ENCODE data around the gene BEGAIN.

BEGAIN gene

DNA sequence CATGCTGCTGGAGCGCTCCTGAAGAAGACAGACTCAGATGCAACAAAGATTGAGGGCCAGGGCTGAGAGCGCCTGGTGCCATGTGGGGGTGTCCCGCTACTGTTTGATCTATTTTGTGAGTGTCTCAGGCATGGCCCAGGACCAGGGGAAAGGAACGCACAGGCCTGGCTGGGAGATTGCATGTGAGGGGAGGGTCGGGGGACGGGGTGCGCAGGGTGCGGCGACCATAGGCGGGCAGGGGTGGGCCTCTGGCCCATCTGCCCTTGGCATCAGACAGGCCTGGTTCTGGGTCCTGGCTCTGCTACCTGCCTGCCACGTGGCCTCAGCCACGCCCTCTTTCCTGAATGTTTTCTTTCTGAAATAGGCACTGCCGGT is 47.5 kb downstream of the BEGAIN start:
- no peak for DNase-seq

DNA sequence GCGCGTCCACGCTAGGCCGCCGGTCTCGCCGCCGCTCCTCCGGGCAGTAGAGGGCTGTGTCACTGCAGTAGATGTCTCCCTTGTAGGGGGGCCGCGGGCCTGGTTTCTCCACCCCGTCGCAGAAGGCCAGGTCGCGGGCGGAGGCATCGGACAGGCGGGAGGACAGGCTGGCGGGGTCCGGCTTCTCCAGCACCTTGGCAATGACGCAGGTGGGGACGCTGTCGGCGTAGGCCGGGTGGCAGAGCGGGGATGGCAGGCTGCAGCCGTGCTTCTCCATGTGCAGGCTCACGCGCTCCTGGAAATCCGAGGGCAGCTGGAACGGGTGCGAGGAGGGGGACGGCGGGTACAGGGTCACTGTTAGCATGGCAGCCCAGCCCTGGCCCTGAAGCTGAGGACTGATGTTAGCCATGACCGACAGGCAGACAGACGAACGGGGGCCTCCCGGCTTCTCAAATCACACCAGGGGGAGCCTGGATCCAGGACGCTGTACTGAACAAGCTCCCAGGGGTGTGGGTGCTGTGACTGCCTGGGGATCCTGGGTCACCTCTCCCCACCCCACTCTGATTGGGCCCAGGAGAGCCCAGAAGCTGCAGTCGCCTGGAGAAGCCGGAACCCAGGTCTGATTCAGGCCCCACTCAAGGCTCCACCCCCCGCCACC is 48.1 kb downstream of the BEGAIN start:
- no peak for DNase-seq

DNA sequence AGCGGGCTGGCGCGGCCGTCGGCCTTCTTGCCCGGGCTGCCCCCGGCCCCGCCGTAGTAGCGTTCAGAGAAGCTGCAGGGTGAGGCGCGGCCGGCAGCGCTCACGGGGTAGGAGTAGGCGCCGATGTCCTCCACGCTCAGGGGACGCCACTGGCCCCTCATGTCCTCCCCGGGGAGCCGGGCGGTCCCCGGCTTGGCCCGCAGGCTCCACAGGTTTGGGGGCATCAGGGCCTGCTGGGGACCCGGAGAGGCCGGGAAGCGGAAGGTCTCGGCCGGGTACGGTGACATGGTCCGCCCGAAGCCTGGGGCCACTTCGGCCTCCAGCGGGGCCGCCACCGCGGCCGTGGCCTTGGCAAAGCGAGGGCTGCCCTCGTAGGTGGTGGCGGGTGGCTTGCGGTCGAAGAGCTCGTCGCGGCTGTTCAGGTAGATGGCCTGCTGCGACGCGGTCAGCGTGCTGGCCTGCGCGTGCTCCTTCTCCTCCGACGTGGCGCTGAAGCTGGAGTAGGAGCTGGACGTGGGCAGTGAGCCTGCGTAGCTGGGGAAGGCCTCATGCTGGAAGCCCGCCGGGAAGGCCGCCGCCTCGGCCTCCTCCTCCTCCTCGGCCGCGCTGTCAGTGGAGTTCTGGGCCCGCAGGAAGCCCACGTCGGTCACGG is 48.7 kb downstream of the BEGAIN start:
- DNase-seq, result no peak

DNA sequence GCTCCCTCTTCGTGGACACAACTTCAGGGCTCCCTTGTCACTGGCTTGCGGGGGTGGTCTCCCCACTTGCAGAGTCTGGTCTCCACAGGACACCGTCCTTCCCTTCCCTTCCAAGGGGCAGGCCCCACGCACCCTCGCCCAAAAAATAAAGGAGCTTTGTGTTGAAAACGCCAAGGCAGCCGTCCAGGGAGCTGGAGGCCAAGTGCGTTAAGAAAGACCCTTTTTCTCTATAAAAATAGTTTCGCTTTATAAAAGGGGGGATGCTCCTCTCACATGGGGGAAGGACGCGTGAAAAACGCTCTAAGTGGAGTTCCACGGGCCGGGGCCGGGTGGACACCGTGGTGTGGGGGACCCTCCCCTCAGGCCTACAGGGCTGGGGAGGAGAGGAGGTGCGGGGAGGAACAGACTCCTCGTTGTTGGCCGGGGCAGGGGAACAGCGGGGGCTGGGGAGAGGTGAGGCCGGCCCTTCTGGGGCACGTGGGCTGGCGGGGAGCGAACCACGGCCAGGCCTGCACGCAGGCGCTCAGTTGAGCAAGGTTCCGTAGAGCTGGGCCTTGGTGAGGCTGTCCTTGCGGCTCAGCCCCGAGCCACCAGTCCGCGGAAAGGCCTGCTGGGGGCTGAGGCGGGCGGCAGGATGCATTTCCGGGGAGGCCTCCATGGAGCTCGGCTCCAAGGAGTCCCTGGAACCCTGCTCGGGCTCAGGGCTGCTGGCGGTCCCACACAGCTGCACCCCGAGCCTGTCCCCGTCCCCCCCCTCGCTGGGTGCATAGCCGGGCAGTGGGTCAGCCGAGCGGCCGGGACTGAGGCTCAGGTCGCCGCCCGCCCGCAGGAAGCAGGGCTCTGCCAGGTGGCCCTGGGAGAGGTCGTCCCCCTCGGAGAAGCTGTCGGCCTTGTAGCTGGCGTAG is 49.5 kb downstream of the BEGAIN start:
- DNase-seq, result peak in 54 of 58 donors; percentile 34 to 86 (median 69)

DNA sequence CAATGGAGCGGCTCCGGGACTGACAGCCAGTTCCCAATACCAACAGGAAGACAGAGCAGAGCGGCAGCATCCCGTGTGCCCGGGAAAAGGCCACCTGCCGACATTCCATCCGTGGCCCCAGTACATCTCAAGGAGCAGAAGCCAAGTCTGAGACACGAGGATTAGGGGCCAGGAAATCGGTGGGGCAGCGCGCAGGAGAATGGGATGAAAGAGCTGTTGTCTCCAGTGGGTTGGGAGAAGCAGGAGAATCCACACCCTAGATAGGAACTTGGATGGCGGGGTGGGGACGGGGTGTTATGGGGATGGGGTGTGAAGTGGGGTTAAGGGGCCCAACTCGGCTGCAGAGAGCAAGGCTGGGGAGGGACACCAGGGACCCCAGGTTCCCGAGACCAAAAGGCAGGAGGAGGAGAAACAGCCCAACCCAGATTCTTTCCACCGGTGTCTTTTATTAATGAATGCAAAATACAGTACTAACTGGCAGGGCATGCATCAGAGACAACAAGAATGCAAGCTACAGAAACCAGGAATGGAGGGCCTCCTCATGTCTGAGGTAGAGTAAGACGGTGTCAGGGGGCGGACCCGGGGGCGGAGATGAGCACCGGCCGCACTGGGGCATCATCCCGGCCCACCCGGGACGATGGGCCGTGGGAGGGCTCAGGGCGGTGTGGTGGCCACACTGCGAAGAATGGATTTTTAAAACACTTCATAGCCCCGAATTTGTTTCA is 50.3 kb downstream of the BEGAIN start:
- no peak for DNase-seq

DNA sequence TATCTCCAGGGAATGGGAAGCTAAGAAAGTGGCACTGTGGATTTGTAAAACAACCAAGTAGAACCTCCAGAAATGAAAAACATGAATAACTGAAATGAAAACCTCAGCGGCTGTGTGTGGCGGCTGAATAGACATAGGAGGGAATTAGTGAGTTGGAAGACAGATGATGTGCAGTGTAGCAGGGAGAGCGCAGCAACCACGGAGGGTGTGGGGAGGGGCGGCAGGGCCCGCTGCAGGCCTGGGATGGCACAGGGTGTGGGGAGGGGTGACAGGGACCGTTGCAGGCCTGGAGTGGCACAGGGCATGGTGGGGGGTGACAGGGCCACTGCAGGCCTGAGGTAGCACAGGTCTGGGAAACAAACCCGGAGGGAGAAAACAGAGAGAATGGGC is 51.1 kb downstream of the BEGAIN start:
- DNase-seq, result no peak

DNA sequence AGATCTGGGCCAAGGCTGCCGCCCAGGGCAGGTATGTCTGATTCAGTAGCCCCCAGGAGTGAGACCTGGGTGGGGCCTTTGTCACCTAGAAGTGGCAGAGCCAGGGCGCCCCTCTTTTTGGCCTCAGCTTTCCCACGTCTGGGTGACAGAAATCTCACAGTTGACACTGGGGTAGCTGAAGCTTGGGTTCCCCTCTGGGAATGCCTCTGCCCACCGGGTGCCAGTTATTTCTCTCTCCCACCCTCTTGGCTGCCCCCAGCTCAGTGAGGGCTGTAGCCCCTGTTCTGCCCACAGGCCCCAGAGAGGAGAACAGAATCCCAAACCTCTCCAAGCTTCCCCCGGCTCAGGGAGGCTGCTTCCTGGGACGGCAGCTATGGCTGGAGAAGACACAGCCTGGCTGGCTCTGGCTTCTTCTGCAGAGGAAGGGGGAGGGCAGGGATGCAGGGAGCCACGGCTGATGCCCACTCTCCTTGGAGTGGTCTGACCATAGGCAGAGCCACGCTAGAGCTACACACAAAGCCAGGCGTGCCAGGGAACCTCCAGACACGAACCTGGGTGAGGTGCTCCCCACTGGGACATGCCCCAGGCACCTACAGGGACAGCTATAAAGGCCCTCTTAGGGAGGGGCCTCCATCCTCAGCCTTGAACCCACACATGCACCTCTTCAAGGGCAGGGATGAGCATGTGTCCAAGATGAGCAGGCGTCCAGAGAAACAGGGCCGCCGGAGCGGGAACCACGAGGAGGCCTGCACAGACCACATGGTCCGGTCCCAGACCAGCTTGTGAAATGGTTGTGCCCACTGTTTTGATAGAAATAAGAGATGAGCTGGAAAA is 51.7 kb downstream of the BEGAIN start:
- DNase-seq, result no peak

DNA sequence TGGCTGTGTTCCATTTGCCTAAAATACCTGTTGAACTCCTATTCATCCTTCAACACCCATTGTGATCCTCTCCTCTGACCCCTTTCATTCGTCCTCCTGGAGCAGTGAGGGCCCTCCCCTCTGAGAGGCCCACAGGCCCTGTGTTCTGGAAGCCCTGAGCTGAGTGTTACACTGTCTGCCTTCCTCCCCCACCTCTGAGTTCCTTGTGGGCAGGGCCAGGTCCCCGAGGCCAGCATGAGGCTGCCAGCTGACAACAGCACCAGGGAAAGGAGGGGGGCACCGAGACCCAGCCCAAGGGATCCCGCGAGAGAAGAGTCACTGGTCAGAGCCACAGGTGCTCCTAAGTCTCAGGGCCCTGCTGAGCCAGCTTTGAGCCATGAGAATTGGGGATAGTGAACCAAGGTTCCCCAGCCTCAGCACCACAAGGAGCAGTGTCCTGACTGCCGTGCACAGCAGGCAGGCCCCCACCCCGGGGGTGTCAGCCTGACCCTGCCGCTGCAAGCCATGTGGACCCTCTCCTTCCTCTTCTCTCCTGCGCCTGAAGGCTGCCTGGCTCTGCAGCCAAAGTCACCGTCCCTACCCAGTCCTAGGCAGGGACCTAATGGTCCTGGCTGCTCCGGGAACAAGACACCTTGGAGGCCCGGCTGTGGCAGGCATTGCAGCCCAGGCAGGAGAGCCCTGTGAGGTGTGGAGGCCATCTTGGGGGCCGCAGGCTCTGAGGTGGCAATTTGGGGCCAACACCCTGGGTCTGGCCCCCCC is 52.5 kb downstream of the BEGAIN start:
- no peak for DNase-seq

DNA sequence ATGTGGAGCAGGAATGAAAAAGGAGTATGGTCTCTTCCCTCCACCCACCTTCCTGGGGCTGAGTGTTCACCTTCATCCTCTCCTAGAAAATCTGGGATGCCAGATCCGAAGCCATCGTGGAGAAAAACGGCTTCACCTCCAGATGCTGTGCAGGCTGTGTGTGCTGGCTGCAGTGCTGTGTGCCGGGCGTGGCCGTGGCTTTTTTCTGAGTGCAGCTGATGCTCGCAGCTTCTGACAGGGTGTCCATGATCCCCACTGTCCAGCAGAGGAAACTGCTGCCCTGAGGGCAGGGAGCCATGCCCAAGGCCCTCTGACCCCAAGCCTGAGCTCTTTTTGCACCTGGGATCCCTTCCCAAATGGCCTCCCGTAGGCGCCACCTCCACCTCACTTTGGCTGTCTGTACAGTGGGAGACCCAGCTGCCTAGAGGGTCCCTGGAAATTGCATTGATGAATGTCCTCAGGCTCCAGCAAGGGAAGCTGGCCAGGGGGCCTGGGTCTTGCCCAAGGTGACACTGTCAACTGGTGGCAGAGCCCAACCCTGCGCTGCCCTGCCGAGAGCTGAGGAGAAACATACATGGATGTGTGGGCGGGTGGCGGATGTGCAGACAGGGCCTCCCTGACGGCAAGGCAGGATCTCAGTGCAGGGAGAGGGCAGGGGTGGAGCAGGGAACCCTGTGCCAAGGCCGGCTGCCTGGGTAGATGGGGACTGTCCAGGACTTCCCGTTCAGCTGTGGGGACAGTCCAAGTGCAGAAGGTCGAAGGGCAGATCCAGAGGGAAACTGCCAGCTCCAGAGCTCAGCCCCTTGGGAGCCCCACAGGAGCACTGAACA is 53.3 kb downstream of the BEGAIN start:
- no peak for DNase-seq

DNA sequence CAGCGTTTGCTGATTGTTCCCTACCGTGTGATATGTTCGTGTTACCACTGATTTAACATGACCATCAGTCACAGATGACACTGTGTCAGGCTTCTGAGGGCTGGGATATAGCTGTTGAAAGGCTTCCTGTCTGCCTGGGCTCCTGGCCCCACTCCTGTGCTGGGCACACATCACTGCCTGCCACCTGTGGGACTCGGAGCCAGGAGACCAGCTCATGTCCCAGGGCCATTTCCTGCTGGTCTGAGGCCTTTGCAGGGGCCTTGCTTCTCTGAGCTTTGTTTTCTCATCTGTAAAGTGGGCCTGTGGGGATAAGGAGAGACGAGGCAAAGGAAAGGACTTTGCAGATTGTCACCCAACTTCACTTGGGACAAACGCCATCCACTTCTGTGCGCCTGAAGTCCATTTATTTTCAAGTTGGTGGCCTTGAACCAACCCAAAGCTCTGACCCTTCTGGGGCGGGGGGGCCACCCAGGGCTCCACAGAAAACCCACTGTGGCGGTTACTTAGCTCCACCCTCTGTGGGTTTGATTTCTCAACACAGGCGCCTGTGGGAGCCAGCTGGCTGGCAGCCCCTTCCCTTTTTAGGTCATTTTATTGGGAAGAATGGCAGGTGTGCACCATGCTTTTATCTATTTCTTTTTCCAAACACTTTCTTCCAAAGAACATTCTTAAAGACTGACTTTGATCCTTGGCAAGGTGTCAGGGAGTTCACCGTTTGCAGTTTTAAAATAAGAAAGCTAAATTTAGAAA is 54.1 kb downstream of the BEGAIN start:
- no peak for DNase-seq

DNA sequence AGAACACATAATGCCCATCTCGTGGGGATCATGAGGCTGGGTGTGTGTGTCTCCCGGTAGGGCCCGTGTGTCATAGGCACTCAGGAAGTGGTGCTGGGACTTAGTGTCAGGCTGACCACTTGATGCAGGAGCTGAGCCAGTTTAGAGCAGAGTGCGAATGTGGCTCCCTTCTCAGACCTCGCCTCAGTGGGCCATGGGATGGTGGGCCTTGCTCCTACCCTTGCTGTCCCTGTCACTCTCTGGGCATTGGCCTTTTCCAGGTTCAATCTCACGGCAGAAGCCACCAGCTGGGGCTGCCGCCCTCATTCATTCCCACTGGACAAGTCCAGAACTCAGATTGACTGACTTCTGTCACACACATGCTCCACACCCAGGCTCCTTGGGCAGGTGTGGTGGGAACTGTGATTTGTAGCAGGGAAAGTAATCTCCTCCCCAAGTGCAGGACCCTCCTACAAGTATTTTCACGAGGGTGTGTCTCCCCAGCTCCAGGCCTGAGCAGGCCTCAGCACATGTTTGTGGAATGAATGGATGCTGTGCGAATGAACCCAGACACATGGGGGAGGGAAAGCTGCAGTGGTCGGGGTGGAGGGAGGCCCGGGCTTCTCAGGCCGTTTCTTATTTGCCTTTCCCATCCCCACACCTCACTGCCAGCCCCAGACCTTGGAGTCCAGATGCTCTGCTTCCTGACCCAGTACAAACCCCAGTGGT is 54.9 kb downstream of the BEGAIN start:
- no peak for DNase-seq

DNA sequence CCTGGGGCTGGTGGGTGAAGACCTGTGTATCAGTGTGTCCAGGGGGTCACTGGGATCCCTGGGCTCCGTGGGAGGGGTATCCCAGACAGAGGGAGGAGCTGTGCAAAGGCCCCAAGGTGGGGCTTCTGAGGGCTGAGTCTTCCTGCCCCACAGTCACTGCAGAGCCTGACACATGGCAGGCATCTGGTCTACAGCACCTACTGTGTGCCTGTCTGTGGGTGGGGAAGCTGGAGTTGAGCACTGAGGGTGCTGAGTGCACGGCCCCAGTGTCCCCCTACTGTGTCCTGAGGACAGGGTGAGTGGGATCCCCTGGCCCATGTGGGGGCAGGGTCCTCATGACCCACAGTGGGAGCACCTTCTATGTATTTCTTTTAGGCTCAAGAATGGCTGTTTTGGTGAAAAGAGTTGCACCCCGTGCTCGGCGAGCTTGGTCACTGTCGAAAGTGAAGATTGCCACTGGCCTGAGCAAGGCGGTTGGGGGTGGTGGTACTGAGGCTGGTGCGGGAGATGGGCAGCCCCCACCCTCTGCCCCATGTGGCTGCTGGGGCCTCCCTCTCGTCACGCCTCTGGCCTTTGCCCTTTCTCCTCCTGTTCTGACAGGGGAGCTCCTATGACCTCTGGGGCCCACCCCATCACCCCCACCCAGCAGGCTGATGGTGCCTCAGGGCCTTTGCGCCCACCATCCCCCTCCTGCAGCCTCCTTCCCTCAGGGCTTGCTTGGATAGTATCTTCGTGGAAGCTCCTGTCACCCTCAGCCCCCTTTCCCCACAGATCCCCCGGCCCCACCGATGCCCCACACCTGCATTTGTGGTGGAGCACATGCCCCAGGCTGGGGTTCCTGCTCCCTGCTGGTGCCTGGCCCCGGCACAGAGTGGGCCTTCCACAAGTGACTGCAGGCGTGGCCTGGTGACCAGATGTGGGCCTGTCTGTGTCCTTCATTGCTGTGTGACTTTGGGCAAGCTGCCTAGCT is 55.8 kb downstream of the BEGAIN start:
- DNase-seq, result no peak

DNA sequence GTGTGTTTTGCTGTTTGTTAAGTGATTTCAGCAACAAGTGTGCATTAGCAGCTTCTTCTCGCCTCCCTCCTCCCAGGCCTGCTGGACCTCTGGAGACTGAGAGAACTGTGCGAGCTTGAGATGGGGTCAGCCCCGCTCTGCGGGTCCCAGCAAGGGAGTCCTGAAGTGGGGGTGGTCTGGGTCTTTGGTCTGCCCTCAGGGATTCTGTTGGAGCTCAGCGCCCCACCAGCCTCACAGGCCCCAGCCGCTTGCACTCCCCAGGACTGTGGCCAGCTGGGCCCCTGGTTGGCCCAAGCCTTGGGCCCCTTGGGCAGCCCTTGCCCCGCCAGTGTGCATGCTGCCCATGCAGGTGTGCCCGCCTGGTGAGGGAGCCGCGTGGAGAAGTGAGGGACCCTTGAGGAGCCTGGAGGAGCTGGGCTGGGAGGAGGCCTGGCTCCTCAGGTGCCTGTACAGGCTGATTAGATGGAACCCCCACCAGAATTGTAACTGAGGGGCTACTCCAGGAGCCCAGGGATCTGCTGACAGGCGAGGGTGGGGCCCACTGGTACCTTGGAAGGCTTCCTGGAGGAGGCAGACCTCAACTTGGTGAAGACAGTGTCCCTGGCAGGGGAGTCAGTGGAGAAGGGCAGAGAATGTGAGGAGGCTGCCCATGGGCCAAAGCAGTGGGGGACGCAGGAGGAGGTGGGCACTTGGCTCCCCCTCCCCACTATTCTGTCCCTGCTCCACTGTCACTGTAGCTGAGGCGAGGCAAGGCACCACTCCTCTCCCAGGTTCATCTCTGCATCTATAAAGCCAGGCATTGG is 56.7 kb downstream of the BEGAIN start:
- DNase-seq, result no peak

DNA sequence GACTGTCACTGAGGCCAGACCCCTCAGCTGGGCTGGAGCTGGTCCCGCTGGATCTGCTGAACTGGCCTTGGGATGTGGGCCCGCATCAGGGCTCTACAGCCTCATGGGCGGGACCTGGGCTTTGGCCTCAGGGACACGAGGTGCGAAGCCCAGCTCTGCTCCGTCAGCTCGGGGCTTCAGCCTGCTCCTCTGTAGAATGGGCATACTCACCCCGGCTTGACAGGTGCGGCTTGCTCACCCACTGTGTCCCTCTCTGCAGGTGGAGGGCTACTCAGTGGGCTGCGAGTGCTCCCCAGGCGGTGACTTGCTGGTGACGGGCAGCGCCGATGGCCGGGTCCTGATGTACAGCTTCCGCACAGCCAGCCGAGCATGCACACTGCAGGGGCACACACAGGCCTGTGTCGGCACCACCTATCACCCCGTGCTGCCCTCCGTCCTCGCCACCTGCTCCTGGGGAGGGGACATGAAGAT is 57.6 kb downstream of the BEGAIN start:
- no peak for DNase-seq

DNA sequence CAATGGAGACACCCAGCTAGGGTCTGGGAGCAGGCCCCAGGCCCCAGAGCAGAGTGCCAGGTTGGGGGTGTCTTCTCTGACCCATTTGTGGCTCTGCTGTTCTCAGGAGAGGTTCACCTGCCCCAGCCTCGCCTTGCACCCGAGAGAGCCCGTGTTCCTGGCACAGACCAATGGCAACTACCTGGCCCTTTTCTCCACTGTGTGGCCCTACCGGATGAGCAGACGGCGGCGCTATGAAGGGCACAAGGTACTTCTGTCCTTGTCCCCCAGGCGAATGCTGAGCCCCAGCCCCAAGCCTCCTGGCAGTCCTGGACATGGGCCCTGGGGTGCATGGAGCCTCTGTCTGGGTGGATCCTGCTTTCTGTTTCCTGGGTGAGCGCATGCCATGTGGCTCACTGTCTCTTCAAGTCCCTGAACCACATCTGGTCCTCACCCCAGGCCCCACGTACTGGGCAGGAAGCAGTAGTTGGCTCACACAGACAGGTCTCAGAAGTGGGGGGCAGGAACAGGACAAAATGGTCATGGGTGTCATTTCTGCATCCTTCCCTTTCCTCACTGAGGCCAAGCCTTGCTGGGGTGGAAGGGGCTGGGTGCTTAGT is 58.2 kb downstream of the BEGAIN start:
- DNase-seq, result no peak
